Urinary bladder (tissue), 2 donors: ENCODE measurements around the gene GALNT10. TPM values are rescaled to one million over a fixed set of nuclear protein-coding genes. Genes with fewer than 3 reads are reported as not detected.

ENCODE experiments used
- polyA plus RNA-seq: library from polyadenylated mRNA; stranded (reverse); fragments of 200-250 nt; gene quantifications from one replicate; pipeline ENCODE4 v1.2.3, GENCODE V29; 2013
- small RNA-seq: library from RNA; depleted of rRNA; stranded (forward); fragments of <200 nt; gene quantifications from one replicate; pipeline ENCODE3, GENCODE V24; 2014
- total RNA-seq: library from RNA; depleted of rRNA; stranded (reverse); fragments of >200 nt; gene quantifications from one replicate; pipeline ENCODE4 v1.2.3, GENCODE V29; 2014
- donor health status: healthy.

The GALNT10 gene
- total and polyA plus RNA-seq, 2 donors, result 15.7 to 19.4 TPM

Small RNAs within 50 kb of the gene (small RNA-seq; reads per million reads assigned to genes)
- 0.33 reads per million, percentile 16 among the genes with 10 or more reads in this experiment for gene MIR1294
- gene RN7SL655P, result not detected

Other genes with a start within 250 kb of the GALNT10 start
- 65.1 TPM for gene FAM114A2, start 151.8 kb upstream of the GALNT10 start, total RNA-seq
- gene FAM114A2, start 151.8 kb upstream of the GALNT10 start, polyA plus RNA-seq, result 14.8 TPM
- 110 TPM for gene MFAP3, start 151.8 kb upstream of the GALNT10 start, total RNA-seq
- 19.9 TPM for gene MFAP3, start 151.8 kb upstream of the GALNT10 start, polyA plus RNA-seq